Natural killer cell treated with Interleukin-12 subunit alpha and Interleukin-12 subunit beta and Interleukin-15 and Interleukin-18, amount 100 ng/mL, for 72 hours (primary cell): ENCODE measurements around the gene IER5. TPM values are rescaled to one million over a fixed set of nuclear protein-coding genes. Genes with fewer than 3 reads are reported as not detected.

Experiments
- ATAC-seq, 2 donors: fragments of 150-1000 bp; cut with Tn5 transposase in 1 of 2; sonication (Bioruptor Pico), chemical (Tn5 transposase) in 1 of 2; 2 replicates each; pipeline ENCODE4 v1.10.0; 2021
- DNase-seq: peaks from one replicate; pipeline ENCODE4 v3.0.0; 2022; ENCODE audit warnings: low spot score
- H3K27ac Mint-ChIP-seq, 2 donors: 1 replicate in 1 of 2; 2 replicates in 1 of 2; pipeline ENCODE4 v1.8.0; 2022; ENCODE audit warnings: mixed read lengths in 2 of 2, mild to moderate bottlenecking in 1 of 2, moderate library complexity in 1 of 2
- H3K27me3 Mint-ChIP-seq, 2 donors: 1 replicate in 1 of 2; 2 replicates in 1 of 2; pipeline ENCODE4 v1.8.0; 2022; ENCODE audit warnings: mixed read lengths in 2 of 2
- H3K36me3 Mint-ChIP-seq: one replicate; pipeline ENCODE4 v1.8.0; 2022; ENCODE audit warnings: mixed read lengths
- H3K4me1 Mint-ChIP-seq, 2 donors: 1 replicate in 1 of 2; 2 replicates in 1 of 2; pipeline ENCODE4 v1.8.0; 2022; ENCODE audit warnings: low read depth in 2 of 2, mixed read lengths in 2 of 2, mild to moderate bottlenecking in 1 of 2
- H3K4me3 Mint-ChIP-seq: one replicate; pipeline ENCODE4 v1.8.0; 2022; ENCODE audit warnings: mixed read lengths
- H3K9me3 Mint-ChIP-seq: 2 replicates; pipeline ENCODE4 v1.8.0; 2022; ENCODE audit warnings: mixed read lengths
- total RNA-seq, 2 donors: library from RNA; stranded (reverse); gene quantifications; one replicate each; pipeline ENCODE4 v1.2.3, GENCODE V29; 2022

Gene IER5
- total RNA-seq, 2 donors from 2014 or later: 57.1 to 91.7 TPM

- DNase-seq: no peak
Observed at GRCh38 chr1:181083842-181084605, 4.5 kb upstream of the IER5 start.

GRCh38 chr1:181084606-181084969 is 3.9 kb upstream of the IER5 start:
- H3K4me1 Mint-ChIP-seq: peaks cover 28 to 33% of the 10 kb centered on the region in 2 donors
- H3K27me3 Mint-ChIP-seq: peaks cover 2 to 3% of the 10 kb centered on the region in 2 donors
- no peak overlapping the region for H3K4me3 Mint-ChIP-seq
- ATAC-seq: no peak
- no peak overlapping the region for H3K27ac Mint-ChIP-seq
- no peaks in the 10 kb centered on the region for H3K9me3 Mint-ChIP-seq
- H3K36me3 Mint-ChIP-seq: peaks cover 7% of the 10 kb centered on the region
- no peak for DNase-seq

More at GRCh38 chr1:181083842-181084605, 4.5 kb upstream of the IER5 start:
- Mint-ChIP-seq H3K4me1 (peaks cover 32 to 39% of the 10 kb centered on the region in 2 donors), H3K36me3 (peaks cover 5% of the 10 kb centered on the region), H3K9me3 (no peaks in the 10 kb centered on the region), H3K27ac (no peak overlapping the region), H3K4me3 (no peak overlapping the region), H3K27me3 (peaks cover 4 to 8% of the 10 kb centered on the region in 2 donors)
- ATAC-seq: peak in 1 of 2 donors; percentile 35

DNA sequence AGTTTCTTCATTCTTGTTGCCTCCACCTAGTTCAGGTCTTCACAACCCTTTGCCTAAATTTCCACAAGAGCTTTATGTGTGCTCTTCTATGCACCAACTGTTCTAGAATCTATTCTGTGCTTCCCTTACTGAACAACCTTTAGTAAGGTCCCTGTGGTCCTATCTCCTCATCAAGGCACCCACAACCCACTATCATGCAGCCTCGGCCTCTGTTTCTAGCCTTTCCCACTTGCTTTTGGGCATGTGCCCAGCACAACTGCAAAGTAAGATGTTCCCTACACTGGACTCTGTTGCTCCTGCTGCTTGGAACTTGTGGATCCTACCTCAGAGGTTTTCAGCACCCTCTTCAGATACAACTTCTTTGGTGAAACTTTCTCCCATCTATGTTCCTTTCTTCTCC is 2.4 kb upstream of the IER5 start:
- peaks cover 34 to 35% of the 10 kb centered on the region in 2 donors for H3K4me1 Mint-ChIP-seq
- DNase-seq (no peak), ATAC-seq (no peak)
- H3K4me3 Mint-ChIP-seq: no peak overlapping the region
- H3K27ac Mint-ChIP-seq: no peak overlapping the region
- no peaks in the 10 kb centered on the region for H3K27me3 Mint-ChIP-seq
- peaks cover 22% of the 10 kb centered on the region for H3K36me3 Mint-ChIP-seq
- no peaks in the 10 kb centered on the region for H3K9me3 Mint-ChIP-seq

GRCh38 chr1:181086926-181087325 is 1.6 kb upstream of the IER5 start:
- Mint-ChIP-seq H3K36me3 (peaks cover 30% of the 10 kb centered on the region), H3K9me3 (no peaks in the 10 kb centered on the region), H3K27ac (peak overlapping the region; percentile 95 to 96), H3K4me1 (peaks cover 40 to 43% of the 10 kb centered on the region in 2 donors), H3K27me3 (no peaks in the 10 kb centered on the region), H3K4me3 (peak overlapping the region; percentile 97)
- DNase-seq (no peak), ATAC-seq (no peak)

- peaks cover 44 to 49% of the 10 kb centered on the region in 2 donors for H3K4me1 Mint-ChIP-seq
- DNase-seq: no peak
Observed at GRCh38 chr1:181087400-181087901, 1.0 kb upstream of the IER5 start.

GRCh38 chr1:181089017-181089675 is 646 bp downstream of the IER5 start:
- peak; percentile 12 to 37 for ATAC-seq
- Mint-ChIP-seq H3K36me3 (peaks cover 46% of the 10 kb centered on the region), H3K27ac (peak overlapping the region; percentile 96 to 98), H3K4me1 (peaks cover 53 to 54% of the 10 kb centered on the region in 2 donors), H3K4me3 (peak overlapping the region; percentile 97), H3K9me3 (no peaks in the 10 kb centered on the region), H3K27me3 (no peaks in the 10 kb centered on the region)
- DNase-seq: no peak

More at GRCh38 chr1:181087400-181087901, 1.0 kb upstream of the IER5 start:
- H3K9me3 Mint-ChIP-seq: no peaks in the 10 kb centered on the region
- no peaks in the 10 kb centered on the region for H3K27me3 Mint-ChIP-seq
- H3K4me3 Mint-ChIP-seq: peak overlapping the region; percentile 97
- ATAC-seq: no peak
- H3K36me3 Mint-ChIP-seq: peaks cover 36% of the 10 kb centered on the region
- H3K27ac Mint-ChIP-seq: peak overlapping the region; percentile 95 to 96

DNA sequence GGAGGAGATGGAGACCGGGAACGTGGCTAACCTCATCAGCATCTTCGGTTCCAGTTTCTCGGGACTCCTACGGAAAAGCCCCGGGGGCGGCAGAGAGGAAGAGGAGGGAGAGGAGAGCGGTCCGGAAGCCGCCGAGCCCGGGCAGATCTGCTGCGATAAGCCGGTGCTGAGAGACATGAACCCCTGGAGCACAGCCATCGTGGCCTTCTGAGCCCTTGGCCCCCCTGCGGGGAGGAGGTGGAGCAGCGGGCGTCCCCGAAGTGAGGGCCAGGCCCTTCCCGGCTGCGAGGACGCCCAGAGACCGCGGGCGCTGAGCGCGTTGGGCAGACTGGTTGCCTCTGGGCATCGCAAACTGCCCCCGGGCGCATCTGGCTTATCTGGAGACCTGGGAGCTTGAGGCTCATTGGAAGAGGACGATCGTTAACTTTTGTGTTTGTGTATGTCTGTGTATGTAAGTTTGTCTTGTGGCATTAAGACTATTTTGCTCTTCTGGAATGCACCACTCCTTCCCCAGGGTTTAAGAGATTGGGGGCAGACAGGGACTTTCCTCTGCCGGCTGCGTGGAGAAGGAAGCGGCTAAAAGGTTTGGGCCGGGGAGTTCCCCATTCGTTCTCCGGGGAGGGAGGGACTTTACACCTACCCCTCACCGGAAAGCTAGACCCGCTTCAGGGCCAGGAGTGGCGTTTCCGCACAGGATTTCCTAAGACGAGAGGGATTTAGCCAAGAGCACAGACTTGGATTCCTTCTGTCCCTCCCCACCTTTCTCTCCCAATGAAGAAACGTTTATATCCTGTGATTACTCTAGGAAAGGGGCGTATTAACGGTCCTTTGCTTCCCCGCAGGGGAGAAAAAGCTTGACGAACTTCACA is 1.4 kb downstream of the IER5 start:
- Mint-ChIP-seq H3K27me3 (no peaks in the 10 kb centered on the region), H3K9me3 (no peaks in the 10 kb centered on the region), H3K36me3 (peaks cover 50% of the 10 kb centered on the region), H3K4me1 (peaks cover 48 to 55% of the 10 kb centered on the region in 2 donors), H3K27ac (peak overlapping the region; percentile 96 to 98), H3K4me3 (peak overlapping the region; percentile 97)
- peak; percentile 67 to 68 for ATAC-seq
- peak; percentile 93 for DNase-seq

DNA sequence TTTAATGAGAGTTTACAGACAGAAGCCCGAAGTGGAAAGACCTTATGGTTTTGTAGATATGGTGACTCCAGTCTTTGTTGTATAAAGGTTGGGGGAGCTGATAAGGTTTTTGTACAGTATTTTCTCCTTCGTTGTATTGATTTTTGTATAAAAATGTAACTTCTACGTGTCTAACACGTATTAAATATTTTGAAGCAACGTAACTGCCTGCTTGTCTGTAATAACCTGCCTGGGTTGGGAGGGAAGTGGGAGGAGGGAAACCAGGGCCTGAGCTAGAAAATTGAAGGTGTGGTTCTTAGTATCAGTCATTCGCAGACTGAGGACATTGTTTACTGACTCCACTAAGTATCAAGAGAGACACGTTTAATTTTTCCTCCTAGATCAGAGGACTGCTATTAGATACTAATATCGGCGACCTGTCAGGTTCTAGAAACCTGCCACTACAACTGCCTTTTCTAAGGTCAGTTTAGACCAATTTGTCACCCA is 2.2 kb downstream of the IER5 start:
- DNase-seq: no peak
- ATAC-seq: peak in 1 of 2 donors; percentile 34
- Mint-ChIP-seq H3K4me1 (peaks cover 48 to 58% of the 10 kb centered on the region in 2 donors), H3K27me3 (no peaks in the 10 kb centered on the region), H3K36me3 (peaks cover 50% of the 10 kb centered on the region), H3K27ac (peak overlapping the region; percentile 96 to 98), H3K4me3 (peak overlapping the region; percentile 97), H3K9me3 (no peaks in the 10 kb centered on the region)

DNA sequence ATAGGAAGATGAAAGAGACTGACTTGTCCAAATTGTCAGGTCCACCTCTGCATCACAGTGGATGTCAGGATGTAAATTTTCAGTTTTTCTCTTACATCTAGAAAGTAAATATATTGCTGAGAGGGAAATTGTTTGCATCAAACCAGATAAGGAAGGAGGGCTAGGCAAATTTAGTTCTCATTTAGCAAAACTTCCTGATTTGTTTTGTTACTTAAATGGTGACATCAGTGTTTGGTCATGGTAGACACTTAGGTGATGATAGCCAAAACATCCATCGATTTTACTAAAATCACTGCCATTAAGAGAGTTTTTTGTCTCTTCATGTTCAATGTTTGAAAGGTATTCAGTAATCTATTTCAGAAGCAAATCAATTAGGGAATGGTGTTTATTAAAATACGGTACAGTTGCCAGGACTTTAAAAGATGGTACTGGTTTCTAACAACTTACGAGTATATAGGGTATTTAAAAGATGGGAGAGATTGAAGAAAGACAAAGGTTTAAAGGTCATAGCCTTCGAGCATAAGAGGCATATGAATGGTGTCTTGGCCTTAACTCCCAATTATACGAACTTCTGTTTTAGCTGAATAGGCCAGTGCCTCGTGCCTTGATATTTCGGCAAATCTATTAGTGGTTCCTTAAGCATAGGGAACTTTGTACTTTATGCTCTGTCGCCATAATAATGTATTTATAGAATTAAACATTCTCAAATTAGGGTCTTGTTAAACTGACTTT is 3.0 kb downstream of the IER5 start:
- H3K9me3 Mint-ChIP-seq: no peaks in the 10 kb centered on the region
- peaks cover 48 to 65% of the 10 kb centered on the region in 2 donors for H3K4me1 Mint-ChIP-seq
- peaks cover 50% of the 10 kb centered on the region for H3K36me3 Mint-ChIP-seq
- ATAC-seq (no peak), DNase-seq (no peak)
- peak overlapping the region; percentile 97 for H3K4me3 Mint-ChIP-seq
- no peaks in the 10 kb centered on the region for H3K27me3 Mint-ChIP-seq
- H3K27ac Mint-ChIP-seq: peak overlapping the region; percentile 96 to 98

DNA sequence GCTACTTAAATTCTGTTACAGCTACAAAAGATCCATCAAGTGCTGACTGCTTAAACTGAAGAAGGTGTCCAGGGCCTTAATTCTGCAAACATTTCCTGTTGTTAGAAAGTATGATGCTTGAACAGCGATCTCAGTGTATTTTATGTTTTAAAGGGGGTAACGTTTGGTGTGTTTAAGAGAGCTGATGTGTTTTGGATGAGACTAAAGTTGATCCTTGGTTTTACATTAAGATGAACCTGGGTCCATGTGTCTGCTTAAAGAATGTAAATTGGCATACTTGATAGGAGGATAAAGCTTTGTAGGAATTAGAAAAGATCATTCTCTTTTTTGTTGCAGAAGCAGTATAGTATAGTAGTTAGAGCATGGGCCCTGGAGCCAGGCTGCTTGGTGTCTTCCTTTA is 3.6 kb downstream of the IER5 start:
- Mint-ChIP-seq H3K9me3 (no peaks in the 10 kb centered on the region), H3K4me3 (peak overlapping the region; percentile 97), H3K4me1 (peaks cover 45 to 66% of the 10 kb centered on the region in 2 donors), H3K27me3 (no peaks in the 10 kb centered on the region), H3K27ac (peak overlapping the region; percentile 96 to 98), H3K36me3 (peaks cover 50% of the 10 kb centered on the region)
- ATAC-seq (no peak), DNase-seq (no peak)

DNA sequence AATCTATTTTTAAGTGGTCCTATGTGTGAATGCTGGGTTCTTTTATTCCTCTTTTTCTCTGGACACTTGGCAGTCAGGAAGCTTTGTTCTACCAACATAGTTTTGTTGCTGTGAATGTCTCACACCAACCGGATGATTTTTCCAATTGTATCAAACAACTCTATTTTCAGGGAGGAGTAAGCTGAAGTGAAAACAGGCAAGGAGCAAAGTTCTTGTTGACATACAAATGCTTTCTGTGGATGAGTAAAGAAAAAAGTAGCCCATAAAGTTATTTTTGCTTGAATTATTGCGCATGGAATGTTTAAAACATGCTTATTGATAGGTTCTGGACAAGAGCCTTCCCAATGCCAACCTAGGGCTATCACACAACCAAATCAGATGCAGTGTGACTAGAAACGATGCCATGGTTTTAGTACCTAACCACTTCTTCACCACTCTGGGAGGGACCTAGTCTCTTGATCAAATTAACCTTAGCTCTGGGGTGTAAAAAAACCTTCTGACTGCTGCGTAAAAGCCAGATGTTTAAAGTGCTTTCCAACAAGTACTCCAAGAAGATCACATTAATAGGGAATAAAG is 4.5 kb downstream of the IER5 start:
- H3K27me3 Mint-ChIP-seq: no peaks in the 10 kb centered on the region
- no peak for DNase-seq
- H3K36me3 Mint-ChIP-seq: peaks cover 50% of the 10 kb centered on the region
- H3K27ac Mint-ChIP-seq: peak overlapping the region; percentile 3 to 98
- H3K4me3 Mint-ChIP-seq: peak overlapping the region; percentile 97
- no peak for ATAC-seq
- peaks cover 42 to 66% of the 10 kb centered on the region in 2 donors for H3K4me1 Mint-ChIP-seq
- no peaks in the 10 kb centered on the region for H3K9me3 Mint-ChIP-seq

GRCh38 chr1:181094416-181095212 is 6.1 kb downstream of the IER5 start:
- Mint-ChIP-seq H3K4me3 (peak overlapping the region; percentile 37), H3K36me3 (peaks cover 43% of the 10 kb centered on the region), H3K4me1 (peaks cover 53 to 75% of the 10 kb centered on the region in 2 donors), H3K27me3 (no peaks in the 10 kb centered on the region), H3K27ac (peak overlapping the region; percentile 11 to 61), H3K9me3 (no peaks in the 10 kb centered on the region)
- ATAC-seq (no peak), DNase-seq (no peak)
